ENCODE measurements around the gene SUPT6H.
A peak's percentile ranks its signal among the peaks of the same experiment; 100 is the strongest.

SUPT6H gene

GRCh38 chr17:28675980-28676379 lies 14.0 kb downstream of the SUPT6H start:
- TF ChIP-seq CREB5 (CRISPR knock-in tag; IDR thresholded peaks at IDR 0.05; ENCODE audit: low read depth) (no peak), OSR1 (CRISPR knock-in tag; IDR thresholded peaks at IDR 0.05) (no peak), ZNF8 (CRISPR knock-in tag; IDR thresholded peaks at IDR 0.05) (no peak), ISL1 (CRISPR knock-in tag; IDR thresholded peaks at IDR 0.05) (no peak), ZNF70 (CRISPR knock-in tag; IDR thresholded peaks at IDR 0.05) (no peak), TSHZ2 (CRISPR knock-in tag; IDR thresholded peaks at IDR 0.05) (no peak), SNAI2 (CRISPR knock-in tag; IDR thresholded peaks at IDR 0.05) (no peak), PPARA (CRISPR knock-in tag; IDR thresholded peaks at IDR 0.05; ENCODE audit: borderline replicate concordance) (no peak), POU6F1 (CRISPR knock-in tag; IDR thresholded peaks at IDR 0.05; ENCODE audit: borderline replicate concordance, low read depth) (no peak), BACH2 (CRISPR knock-in tag; IDR thresholded peaks at IDR 0.05; ENCODE audit: borderline replicate concordance) (no peak), CSRNP3 (CRISPR knock-in tag; IDR thresholded peaks at IDR 0.05) (no peak), ZNF565 (CRISPR knock-in tag; conservative IDR thresholded peaks at IDR 0.05; ENCODE audit: low read depth) (no peak), GLIS3 (CRISPR knock-in tag; IDR thresholded peaks at IDR 0.05) (no peak), TCF4 (CRISPR knock-in tag; IDR thresholded peaks at IDR 0.05; ENCODE audit: borderline replicate concordance) (no peak), ZC3H10 (CRISPR knock-in tag; IDR thresholded peaks at IDR 0.05) (no peak)
- TF ChIP-seq, protein P1, sequence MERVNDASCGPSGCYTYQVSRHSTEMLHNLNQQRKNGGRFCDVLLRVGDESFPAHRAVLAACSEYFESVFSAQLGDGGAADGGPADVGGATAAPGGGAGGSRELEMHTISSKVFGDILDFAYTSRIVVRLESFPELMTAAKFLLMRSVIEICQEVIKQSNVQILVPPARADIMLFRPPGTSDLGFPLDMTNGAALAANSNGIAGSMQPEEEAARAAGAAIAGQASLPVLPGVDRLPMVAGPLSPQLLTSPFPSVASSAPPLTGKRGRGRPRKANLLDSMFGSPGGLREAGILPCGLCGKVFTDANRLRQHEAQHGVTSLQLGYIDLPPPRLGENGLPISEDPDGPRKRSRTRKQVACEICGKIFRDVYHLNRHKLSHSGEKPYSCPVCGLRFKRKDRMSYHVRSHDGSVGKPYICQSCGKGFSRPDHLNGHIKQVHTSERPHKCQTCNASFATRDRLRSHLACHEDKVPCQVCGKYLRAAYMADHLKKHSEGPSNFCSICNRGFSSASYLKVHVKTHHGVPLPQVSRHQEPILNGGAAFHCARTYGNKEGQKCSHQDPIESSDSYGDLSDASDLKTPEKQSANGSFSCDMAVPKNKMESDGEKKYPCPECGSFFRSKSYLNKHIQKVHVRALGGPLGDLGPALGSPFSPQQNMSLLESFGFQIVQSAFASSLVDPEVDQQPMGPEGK (CRISPR knock-in tag; IDR thresholded peaks at IDR 0.05; ENCODE audit: borderline replicate concordance) = no peak
- peak; percentile 31; the same call in 1 of the 3 replicates for ATAC-seq

GRCh38 chr17:28682655-28683054 lies 20.6 kb downstream of the SUPT6H start:
- no peak for ATAC-seq

More at GRCh38 chr17:28682655-28683054, 20.6 kb downstream of the SUPT6H start:
- TF ChIP-seq TCF4 (CRISPR knock-in tag; IDR thresholded peaks at IDR 0.05; ENCODE audit: borderline replicate concordance) = no peak
- no peak for TF ChIP-seq SNAI2 (CRISPR knock-in tag; IDR thresholded peaks at IDR 0.05)
- no peak for TF ChIP-seq BACH2 (CRISPR knock-in tag; IDR thresholded peaks at IDR 0.05; ENCODE audit: borderline replicate concordance)
- no peak for TF ChIP-seq ZNF70 (CRISPR knock-in tag; IDR thresholded peaks at IDR 0.05)
- TF ChIP-seq, protein P1 (CRISPR knock-in tag; IDR thresholded peaks at IDR 0.05; ENCODE audit: borderline replicate concordance) = no peak
- TF ChIP-seq ZNF8 (CRISPR knock-in tag; IDR thresholded peaks at IDR 0.05) = no peak
- no peak for TF ChIP-seq CSRNP3 (CRISPR knock-in tag; IDR thresholded peaks at IDR 0.05)
- no peak for TF ChIP-seq OSR1 (CRISPR knock-in tag; IDR thresholded peaks at IDR 0.05)
- no peak for TF ChIP-seq ISL1 (CRISPR knock-in tag; IDR thresholded peaks at IDR 0.05)
- no peak for TF ChIP-seq ZFP30 (CRISPR knock-in tag; IDR thresholded peaks at IDR 0.05)
- TF ChIP-seq RARB (CRISPR knock-in tag; IDR thresholded peaks at IDR 0.05) = no peak
- TF ChIP-seq CSDC2 (CRISPR knock-in tag; IDR thresholded peaks at IDR 0.05) = no peak
- no peak for TF ChIP-seq CREB5 (CRISPR knock-in tag; IDR thresholded peaks at IDR 0.05; ENCODE audit: low read depth)
- TF ChIP-seq GLIS3 (CRISPR knock-in tag; IDR thresholded peaks at IDR 0.05) = no peak
- no peak for TF ChIP-seq POU6F1 (CRISPR knock-in tag; IDR thresholded peaks at IDR 0.05; ENCODE audit: borderline replicate concordance, low read depth)
- TF ChIP-seq TOX (CRISPR knock-in tag; IDR thresholded peaks at IDR 0.05; ENCODE audit: borderline replicate concordance) = no peak
